Renal cortical epithelial cell (primary cell): Measurements from ENCODE around the gene PRTFDC1. TPM values are rescaled to one million over a fixed set of nuclear protein-coding genes. Genes with fewer than 3 reads are reported as not detected.
"Not testable (repeated sequence)": the region's sequence is repeated elsewhere in the genome, so short reads cannot be mapped to it uniquely, and the experiment has no call there.

Experiments used
- DNase-seq: peaks from one replicate; pipeline ENCODE4 v3.0.0-alpha.2; 2011; ENCODE audit warnings: low read depth
- total RNA-seq: library from RNA; depleted of rRNA; stranded (reverse); fragments of >200 nt; gene quantifications from 2 replicates; pipeline ENCODE4 v1.2.3, GENCODE V29; 2014

PRTFDC1 gene
- total RNA-seq, 1 donor from 2014 or later: 12.2 TPM

DNA sequence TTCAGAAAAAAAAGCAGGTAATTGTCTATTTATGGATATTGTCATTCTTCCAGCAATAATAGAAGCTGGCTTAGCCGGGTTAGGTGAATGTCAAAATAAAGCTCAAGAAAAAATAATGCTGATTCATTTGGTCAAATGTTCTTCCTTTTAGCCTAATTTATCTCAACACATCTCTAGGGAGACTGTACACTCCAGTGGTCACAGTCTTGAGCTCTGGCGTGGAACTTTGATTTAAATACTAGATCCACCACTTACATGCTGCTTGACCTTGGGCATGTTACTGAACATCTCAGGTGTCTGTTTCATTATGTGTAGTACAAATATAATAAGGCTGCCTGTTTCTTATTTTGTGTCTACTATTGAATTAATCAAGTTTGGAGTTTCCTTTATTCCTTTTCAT lies 22.0 kb downstream of the PRTFDC1 start:
- peak; percentile 66 for DNase-seq

GRCh38 chr10:24929904-24930303 lies 22.5 kb downstream of the PRTFDC1 start:
- DNase-seq: no peak

GRCh38 chr10:24929056-24929544 lies 23.3 kb downstream of the PRTFDC1 start:
- DNase-seq: peak; percentile 23

GRCh38 chr10:24928163-24928562 lies 24.2 kb downstream of the PRTFDC1 start:
- no peak for DNase-seq

GRCh38 chr10:24926557-24926956 lies 25.8 kb downstream of the PRTFDC1 start:
- DNase-seq: no peak

- no peak for DNase-seq
Observed at GRCh38 chr10:24925799-24926198, 26.6 kb downstream of the PRTFDC1 start.

DNA sequence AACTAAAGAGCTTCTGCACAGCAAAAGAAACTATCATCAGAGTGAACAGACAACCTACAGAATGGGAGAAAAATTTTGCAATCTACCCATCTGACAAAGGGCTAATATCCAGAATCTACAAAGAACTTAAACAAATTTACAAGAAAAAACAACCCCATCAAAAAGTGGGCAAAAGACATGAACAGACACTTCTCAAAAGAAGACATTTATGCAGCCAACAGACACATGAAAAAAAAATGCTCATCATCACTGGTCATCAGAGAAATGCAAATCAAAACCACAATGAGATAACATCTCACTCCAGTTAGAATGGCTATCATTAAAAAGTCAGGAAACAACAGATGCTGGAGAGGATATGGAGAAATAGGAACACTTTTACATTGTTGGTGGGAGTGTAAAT lies 27.9 kb downstream of the PRTFDC1 start:
- DNase-seq: not testable (repeated sequence)

DNA sequence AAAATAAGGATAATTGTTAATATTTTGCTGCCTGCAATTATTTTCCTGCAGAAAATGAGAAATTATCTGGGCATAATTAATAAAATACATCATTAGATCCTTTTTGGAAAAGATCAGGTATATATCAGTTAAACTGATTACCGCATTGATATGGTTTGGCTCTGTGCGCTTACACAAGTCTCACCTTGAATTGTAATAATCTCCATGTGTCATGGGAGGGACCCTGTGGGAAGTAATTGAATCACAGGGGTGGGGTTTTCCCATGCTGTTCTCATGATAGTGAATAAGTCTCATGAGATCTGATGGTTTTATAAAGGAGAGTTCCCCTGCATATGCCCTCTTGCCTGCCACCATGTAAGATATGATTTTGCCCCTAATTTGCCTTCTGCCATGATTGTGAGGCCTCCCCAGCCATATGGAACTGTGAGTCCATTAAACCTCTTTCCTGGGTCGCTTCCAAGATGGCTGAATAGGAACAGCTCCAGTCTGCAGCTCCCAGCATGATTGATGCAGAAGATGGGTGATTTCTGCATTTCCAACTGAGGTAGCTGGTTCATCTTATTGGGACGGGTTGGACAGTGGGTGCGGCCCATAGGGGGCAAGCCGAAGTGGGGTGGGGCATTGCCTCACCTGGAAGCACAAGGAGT lies 30.1 kb downstream of the PRTFDC1 start:
- DNase-seq: not testable (repeated sequence)

- peak; percentile 95 for DNase-seq
Observed at GRCh38 chr10:24920907-24921881, 31.2 kb downstream of the PRTFDC1 start.

DNA sequence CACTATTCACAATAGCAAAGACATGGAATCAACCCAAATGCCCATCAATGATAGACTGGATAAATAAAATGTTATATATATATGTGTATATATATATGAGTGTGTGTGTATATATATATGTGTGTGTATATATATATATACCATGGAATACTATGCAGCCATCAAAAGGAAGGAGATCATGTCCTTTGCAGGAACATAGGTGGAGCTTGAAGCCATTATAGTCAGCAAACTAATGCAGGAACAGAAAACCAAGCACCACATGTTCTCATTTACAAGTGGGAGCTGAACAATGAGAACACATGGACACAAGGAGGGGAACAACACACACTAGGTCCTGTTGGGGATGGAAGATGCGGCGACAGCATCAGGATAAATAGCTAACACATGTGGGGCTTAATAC lies 32.2 kb downstream of the PRTFDC1 start:
- DNase-seq: not testable (repeated sequence)

DNA sequence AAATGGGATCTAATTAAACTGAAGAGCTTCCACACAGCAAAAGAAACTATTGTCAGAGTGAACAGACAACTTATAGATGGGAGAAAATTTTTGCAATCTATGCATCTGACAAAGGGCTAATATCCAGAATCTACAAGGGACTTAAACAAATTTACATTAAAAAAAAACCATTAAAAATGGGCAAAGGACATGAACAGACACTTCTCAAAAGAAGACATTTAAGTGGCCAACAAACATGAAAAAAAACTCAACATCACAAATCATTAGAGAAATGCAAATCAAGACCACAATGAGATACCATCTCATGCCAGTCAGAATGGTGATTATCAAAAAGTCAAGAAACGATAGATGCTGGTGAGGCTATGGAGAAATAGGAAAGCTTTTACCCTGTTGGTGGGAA lies 32.8 kb downstream of the PRTFDC1 start:
- DNase-seq: not testable (repeated sequence)

- no peak for DNase-seq
Observed at GRCh38 chr10:24917979-24918378, 34.4 kb downstream of the PRTFDC1 start.

- DNase-seq: no peak
Observed at GRCh38 chr10:24917493-24917892, 34.9 kb downstream of the PRTFDC1 start.

- no peak for DNase-seq
Observed at GRCh38 chr10:24916365-24916764, 36.0 kb downstream of the PRTFDC1 start.

DNA sequence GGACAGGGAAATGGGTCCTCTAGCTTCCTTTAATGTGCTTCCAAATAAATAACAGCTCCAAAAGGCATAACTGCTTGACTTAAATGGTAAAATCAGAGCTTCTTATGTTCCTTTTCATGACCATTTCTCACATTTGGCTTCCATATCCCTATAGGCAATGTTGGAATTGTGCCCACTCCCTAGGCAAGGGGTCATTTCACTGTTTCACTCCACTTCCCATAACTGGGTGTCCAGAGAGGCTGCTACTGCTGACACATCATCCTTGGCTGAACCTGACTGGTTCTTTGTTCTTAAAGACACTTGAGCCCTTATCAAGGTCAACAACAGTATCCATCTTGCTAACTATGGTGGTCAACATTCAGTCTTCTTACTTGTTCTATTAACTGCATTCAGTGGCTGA lies 37.1 kb downstream of the PRTFDC1 start:
- DNase-seq: no peak

DNA sequence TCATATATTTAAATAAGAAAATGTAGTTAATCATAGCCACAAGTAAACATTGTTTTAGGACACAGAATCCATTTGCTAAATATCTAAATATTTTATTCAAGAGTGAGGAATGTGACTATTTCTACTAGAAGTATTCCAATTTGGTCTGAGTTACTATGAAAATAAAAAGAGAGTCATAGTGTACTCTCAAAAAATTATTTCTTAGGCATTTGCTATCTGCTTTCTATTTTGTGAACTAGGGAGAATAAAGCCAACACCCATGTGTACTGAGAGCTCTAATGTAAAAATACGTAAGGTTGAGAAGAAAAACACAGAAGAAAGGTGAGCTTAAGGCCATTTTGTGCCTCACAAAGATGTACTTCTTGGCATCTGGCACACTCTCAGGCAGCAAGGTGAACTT lies 38.3 kb downstream of the PRTFDC1 start:
- no peak for DNase-seq

DNA sequence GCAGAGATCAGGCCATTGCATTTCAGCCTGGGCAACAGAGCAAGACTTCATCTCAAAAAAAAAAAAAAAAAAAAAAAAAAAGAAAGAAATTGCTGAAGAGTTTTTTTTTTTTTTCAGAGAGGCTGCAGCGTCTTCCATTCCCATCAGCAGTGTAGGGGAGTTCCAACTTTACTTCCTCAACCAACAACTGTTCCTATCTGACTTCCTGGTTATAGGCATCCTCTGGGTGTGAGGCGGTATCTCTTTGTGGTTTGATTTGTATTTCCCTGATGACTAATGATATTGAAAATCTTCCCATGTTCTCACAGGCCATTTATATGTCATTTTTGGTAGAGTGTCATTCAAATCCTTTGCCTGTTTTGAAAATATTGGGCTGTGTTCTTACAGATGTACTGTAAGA lies 40.2 kb downstream of the PRTFDC1 start:
- DNase-seq: no peak

GRCh38 chr10:24911029-24911428 lies 41.4 kb downstream of the PRTFDC1 start:
- DNase-seq: no peak

DNA sequence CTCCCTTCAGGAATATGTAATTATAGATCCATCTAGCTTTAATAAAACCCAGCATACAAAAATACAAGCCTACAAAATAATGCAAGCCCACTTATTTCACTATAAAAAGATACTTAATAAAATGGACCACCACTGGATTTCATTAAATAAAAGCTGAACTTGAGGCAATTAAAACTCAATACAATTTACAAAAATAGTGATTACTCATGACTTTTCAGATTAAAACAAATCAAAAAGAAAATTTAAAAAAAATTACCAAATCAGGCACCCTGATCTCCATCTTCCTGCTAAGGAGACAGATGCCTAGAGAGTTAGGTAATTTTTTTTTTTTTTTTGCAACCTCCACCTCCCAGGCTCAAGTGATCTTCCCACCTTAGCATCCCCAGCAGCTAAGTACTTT lies 41.8 kb downstream of the PRTFDC1 start:
- DNase-seq: no peak

DNA sequence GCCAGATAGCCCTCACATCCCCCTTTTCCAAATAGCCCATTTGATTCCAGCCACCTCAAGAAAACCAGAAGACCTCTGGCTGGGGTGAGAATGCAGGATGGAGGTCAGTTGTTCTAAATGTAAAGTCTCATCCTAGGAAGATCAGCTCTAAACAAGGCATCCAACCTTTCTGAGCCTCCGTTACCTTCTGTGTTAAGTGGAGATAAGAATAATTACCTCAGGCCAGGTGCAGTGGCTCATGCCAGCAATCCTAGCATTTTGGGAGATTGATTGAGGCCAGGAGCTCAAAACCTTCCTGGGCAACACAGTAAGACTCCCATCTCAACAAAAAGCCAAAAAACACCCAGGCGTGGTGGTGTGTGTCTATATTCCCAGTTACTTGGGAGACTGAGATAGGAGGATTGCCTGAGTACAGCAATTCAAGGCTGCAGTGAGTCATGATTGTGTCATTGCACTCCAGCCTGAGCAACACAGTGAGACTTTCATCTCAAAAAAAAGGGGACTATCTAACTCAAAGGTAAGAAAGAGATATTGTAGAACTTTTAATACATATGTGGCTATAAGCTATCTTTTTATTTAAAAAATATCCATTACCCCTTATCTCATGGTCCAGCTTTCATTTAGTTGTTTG lies 43.5 kb downstream of the PRTFDC1 start:
- peak; percentile 78 for DNase-seq

DNA sequence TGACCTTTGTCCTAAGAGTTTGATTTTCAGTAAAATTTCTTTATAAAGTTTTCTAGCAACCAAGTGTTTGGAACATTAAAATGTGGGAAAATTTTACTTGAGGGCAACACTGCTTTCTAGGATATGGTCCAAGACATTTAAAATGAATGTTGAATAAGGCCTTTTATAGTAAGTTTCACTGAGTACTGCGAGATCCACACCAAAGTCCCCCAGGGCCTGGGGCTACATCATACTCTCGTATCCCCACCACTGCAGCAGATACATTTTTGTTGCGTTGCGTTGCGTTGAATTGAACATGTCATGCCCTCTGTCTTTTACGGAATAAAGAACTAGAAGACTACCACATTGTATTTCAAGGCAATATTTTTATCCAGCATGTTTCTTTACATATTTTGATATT lies 44.5 kb downstream of the PRTFDC1 start:
- no peak for DNase-seq

DNA sequence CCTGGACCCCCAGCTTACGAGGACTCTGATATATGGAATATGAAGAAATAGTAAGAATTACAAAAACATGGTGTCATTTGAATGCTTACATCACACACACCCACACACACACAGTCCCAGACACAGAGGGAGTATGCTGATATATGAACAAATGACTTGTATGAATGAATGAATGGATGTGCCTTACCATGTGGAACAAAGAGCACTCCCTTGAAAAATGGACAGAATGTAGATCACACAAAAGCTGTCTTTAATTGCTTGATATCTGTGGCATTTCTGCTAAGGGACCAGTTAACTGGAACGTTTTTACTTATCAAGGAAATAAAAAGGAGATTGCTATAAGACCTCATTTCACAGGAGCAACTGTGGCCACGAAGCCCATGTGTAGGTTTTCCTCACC lies 46.0 kb downstream of the PRTFDC1 start:
- DNase-seq: no peak
